ENCODE data around the gene ALOX5AP.

The ALOX5AP gene

DNA sequence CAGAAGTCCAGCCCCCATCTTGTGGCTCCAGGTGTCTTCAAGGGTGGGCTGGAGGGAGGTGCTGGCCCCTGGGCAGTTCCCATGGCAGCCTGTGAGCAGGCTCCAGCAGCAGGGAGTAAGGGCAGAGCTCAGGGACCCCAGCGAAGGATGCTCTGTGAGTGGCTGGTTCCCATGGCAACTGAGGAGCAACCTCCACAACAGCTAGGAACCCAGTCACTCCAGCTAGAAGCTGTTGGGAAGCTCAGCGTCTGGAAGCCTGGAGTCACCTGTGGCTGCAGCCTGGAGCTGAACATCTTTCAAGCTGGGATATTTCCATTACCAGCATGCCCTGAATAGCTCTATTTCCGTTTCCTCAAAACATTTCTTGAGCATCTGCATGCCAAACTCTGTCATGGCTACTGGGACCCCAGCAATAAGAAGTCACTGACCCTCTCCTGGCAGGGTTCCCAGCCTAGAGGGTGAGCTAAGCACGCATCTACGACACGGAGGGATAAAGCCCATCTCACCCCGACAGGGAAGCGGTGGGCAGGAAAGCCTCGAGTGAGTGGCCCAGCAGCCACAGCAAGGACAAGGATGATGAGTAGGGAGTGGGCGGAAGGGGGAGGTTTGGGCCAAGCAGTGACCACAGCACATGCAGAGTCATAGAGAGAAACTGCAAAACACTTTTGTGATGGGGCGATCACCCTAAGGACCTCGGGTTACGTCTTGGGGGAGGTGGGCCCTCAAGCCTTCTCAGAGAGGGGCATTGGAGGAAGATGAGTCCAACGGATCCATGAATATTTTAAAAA is 52.6 kb downstream of the ALOX5AP start:
- no peaks in the 10 kb centered on the region for H3K36me3 Mint-ChIP-seq
- H3K4me3 Mint-ChIP-seq = no peak overlapping the region
- no peak overlapping the region for H3K27ac Mint-ChIP-seq
- no peaks in the 10 kb centered on the region for H3K27me3 Mint-ChIP-seq
- ATAC-seq = no peak
- H3K9me3 Mint-ChIP-seq = no peaks in the 10 kb centered on the region
- H3K4me1 Mint-ChIP-seq = peaks cover 11% of the 10 kb centered on the region

DNA sequence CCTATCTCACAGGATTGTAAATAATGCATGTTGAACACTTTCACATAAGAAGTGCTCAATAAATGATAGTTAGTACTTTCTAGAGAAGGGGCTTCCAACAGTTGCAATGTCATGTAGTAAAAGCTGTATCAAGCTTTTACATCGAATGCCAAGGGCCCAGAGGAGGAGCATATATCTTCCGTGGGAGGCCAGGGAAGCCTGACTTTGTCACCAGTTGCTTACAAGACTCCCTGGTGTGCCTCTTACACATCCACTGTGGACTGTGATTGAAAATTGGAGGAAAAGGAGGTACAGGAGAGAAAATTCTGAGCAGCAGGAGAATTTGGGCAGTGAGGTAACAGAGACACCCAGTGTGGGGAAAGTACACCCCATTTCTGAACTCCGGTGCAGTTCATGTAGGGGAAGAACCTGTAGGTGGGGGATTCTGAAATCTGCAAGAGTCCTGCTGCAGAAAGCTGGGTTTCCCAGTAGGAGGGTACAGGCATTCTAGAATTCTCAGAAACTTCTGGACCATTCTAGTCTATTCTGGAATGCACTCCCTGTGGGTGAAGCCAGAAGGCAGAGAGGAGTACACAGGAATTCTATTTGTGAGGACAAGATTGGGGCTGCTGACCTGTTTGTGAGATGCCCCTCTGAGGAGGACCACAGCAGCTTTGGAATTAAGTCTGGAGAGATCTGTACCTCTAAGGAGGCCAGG is 54.0 kb downstream of the ALOX5AP start:
- Mint-ChIP-seq H3K36me3 (no peaks in the 10 kb centered on the region), H3K27me3 (no peaks in the 10 kb centered on the region), H3K4me1 (peaks cover 11% of the 10 kb centered on the region), H3K9me3 (no peaks in the 10 kb centered on the region), H3K4me3 (no peak overlapping the region), H3K27ac (no peak overlapping the region)
- peak; percentile 55 for ATAC-seq

DNA sequence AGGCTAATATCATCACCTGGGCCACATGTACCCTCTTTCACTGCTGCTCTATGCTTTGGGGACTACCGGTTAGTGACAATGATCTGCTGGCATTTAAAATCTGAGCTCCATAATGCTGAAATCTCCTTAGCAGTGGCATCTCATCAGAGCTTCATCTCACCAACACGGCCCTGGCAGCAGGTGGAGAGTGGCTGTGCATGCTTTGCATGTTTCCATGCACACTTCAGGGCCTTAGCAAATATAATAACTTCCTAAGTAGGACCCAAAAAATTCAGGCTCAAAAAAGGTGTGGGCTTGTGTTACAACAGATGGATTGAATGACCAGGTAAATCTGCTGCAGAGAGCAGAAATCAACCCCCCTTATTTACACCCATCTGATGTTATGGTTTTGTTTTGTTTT is 55.2 kb downstream of the ALOX5AP start:
- no peak overlapping the region for H3K27ac Mint-ChIP-seq
- H3K27me3 Mint-ChIP-seq = no peaks in the 10 kb centered on the region
- H3K4me1 Mint-ChIP-seq = peaks cover 15% of the 10 kb centered on the region
- no peak overlapping the region for H3K4me3 Mint-ChIP-seq
- ATAC-seq = no peak
- H3K36me3 Mint-ChIP-seq = no peaks in the 10 kb centered on the region
- H3K9me3 Mint-ChIP-seq = no peaks in the 10 kb centered on the region

DNA sequence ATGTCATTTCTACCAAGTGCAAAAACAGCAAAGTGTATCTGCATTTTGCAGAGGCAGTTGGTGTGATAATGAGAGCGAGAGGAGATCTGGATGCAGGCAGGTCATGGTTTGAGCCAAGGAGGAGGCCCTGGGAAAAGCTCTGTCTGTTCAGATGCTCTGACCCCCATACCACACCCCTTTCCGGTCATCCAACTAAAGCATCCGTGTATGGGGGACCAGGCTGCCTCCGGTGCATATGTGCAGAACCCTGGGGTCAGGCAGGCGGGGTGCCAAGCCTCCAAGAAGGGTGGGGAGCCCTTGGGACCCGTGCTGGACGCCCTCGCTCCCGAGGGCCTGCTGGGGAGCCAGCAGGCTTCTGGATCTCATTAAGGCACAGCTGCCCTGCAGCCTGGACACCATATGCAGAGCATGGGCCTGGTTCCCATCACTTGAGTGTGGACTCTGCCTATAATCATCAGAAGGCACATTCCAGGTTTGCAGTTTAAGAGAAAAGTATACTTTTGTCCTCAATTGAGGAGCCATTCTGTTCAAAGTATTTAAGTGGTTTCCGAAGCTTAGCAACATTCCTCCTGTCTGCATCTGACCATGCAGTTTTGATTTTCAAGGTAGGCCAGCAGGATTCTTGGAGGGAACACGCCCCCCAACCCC is 56.1 kb downstream of the ALOX5AP start:
- ATAC-seq = no peak
- Mint-ChIP-seq H3K9me3 (no peaks in the 10 kb centered on the region), H3K4me1 (peaks cover 23% of the 10 kb centered on the region), H3K27me3 (no peaks in the 10 kb centered on the region), H3K4me3 (no peak overlapping the region), H3K36me3 (no peaks in the 10 kb centered on the region), H3K27ac (no peak overlapping the region)

DNA sequence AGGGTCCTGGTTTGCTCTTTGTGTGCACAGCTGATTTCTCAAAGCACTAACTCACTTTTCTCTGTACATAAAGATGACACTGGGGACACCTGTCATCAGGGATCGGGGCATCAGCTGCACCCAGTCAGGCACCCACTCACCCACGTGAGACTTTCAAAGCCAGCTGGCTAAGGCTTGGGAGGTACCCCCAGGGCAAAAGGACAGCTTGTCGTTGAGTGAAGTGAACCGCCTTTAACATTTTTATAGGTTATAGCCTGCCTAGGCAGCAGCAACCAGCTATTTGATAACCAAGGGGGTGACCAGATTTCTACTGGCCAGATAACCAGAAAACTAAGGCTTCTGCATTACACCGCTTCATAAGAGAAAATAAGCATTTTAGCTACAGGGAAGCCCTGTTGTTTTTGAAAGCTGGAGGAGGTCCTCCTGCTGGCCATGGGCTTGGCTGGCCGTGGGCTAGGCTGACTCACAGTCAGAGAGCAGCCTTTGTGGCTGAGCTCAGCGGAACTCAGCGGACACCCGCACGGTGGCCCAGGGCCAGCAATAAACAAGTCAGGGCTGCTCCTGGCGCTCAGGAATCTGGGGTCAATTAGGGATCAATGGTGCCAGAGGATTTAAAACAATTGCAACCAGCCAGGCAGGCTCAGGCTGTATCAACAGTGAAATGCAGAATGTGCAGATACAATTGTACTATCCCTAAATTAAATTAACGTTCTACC is 57.1 kb downstream of the ALOX5AP start:
- no peak overlapping the region for H3K4me3 Mint-ChIP-seq
- H3K9me3 Mint-ChIP-seq = no peaks in the 10 kb centered on the region
- no peak for ATAC-seq
- H3K4me1 Mint-ChIP-seq = peaks cover 33% of the 10 kb centered on the region
- no peaks in the 10 kb centered on the region for H3K27me3 Mint-ChIP-seq
- H3K36me3 Mint-ChIP-seq = no peaks in the 10 kb centered on the region
- H3K27ac Mint-ChIP-seq = no peak overlapping the region

DNA sequence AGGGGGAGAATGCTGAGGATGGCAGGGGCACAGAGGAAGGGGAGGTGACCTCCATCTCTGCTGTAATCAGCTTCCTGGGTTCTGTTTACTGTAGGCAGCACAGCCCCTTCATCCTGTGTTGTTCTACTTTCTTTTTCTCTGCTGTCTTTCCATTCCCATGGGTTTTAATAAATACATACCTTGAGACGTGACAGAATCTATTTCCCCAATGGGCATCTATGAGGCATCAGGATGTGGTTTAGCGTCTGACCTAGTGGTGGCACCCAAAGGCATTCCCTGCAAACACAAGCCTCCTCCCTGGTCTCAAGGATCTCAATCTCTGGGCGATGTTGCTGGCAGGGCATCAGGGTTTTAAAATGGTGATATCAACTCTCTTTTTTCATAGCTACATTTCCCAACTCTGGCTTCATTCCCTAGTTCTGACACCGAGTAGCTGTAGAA is 60.8 kb downstream of the ALOX5AP start:
- Mint-ChIP-seq H3K9me3 (no peaks in the 10 kb centered on the region), H3K27ac (peak overlapping the region; percentile 38), H3K36me3 (no peaks in the 10 kb centered on the region), H3K4me3 (peak overlapping the region; percentile 4), H3K4me1 (peaks cover 27% of the 10 kb centered on the region), H3K27me3 (no peaks in the 10 kb centered on the region)
- ATAC-seq = peak; percentile 52

DNA sequence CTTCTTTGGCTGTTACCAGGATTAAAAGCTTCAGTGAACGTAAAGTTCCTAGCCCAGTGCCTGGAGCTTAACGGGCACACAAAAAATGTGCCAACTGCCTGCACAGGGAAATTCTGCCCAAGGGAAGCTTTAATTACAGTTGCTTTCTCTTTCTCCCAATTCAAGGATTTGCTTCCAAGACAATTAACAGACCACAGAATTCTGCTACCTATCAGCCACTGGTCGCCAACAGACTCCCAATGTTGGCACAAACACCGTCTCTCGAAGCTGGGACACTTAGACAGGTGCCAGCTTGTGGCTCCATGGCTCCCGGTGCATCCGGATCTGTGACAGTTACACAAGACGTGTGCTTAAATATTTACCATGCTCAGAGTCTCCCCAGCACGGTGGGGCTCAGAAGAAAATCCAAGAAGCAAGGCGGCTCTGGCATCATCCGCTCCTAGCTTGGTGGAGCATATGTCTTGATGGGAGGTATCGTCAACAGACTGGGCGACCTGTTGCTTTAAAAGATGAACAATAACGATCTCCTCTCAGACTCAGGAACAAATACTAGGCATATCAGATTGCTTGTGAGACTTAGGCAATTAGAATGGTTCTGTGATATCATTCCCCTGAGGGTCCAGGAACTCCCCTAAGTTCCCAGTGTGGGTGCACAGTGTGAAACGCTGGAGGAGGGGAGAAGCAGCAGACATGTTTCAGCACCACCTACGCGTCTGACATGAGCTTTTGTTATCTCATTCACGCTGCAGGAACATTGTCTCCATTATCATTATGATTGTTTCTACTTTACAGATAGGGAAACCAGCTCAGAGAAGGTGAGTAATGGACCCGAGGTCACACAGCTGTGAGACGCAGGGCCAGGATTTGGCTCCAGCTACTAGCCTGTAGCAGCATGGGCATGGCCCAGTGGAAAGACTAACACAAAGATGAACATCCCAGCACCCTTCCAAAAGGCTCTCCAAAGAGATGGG is 61.6 kb downstream of the ALOX5AP start:
- H3K27me3 Mint-ChIP-seq = no peaks in the 10 kb centered on the region
- H3K4me1 Mint-ChIP-seq = peaks cover 27% of the 10 kb centered on the region
- peak overlapping the region; percentile 62 for H3K4me3 Mint-ChIP-seq
- peak; percentile 80 for ATAC-seq
- H3K27ac Mint-ChIP-seq = peak overlapping the region; percentile 38
- no peaks in the 10 kb centered on the region for H3K36me3 Mint-ChIP-seq
- no peaks in the 10 kb centered on the region for H3K9me3 Mint-ChIP-seq

DNA sequence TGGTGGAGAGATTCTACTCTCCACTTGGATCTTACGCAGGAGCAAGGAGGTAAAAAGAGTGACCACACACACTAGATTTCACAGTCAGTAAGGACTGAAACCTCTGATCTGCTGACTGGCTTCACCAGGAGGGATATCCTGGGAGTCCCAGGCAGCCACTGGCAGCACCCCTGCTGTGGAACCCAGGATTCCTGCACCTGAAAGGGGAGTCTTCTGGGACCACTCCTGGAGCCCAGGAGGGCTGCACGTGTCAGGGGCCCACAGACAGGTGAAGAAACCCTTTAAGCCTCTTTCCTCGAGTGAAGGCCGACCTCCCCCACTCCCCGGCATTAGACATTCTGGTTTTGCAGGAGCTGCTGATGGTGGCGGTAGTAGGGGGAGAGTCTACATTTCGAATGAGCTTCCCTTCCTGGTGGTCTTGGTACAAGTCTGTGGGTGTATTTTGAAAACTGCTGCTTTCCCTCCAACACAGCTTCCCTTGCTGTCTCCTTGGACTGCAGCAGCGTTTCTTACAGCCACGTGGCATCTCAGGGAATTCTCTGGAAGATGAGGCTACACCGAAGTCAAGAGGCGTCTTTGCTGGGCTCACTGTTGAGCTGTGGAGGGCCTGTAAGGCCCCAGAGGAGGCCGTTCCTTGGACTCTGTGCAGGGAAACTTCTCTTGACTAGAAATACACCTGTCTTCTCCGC is 62.6 kb downstream of the ALOX5AP start:
- Mint-ChIP-seq H3K9me3 (no peaks in the 10 kb centered on the region), H3K27me3 (no peaks in the 10 kb centered on the region), H3K36me3 (no peaks in the 10 kb centered on the region), H3K4me3 (no peak overlapping the region), H3K27ac (peak overlapping the region; percentile 38), H3K4me1 (peaks cover 33% of the 10 kb centered on the region)
- ATAC-seq = no peak

DNA sequence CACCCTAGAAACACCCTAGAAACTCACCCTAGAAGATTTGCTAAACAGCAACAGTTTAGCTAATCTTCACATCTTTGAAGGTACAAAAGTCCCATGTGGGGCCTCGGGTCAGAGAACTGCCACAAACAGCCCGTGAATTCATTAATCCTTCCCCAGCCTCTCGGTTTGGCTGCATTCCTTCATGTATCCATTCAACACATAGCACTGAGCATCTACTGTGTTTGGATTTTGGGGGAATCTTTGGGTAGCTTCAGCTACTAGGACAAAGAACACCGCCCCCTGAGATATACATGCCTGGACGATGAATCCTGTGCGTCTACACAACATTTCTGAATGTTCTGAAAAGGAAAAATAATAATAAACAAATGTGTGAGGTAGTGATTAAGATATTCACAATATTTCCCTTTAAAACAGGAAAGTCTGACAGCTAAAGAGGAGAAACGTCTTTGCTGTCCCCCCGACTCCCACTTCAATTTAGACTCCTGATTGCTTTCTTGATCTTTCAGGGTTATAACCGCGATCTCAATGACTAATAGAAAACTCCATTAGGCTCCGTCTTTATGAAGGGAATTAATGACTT is 63.5 kb downstream of the ALOX5AP start:
- ATAC-seq = no peak
- Mint-ChIP-seq H3K9me3 (no peaks in the 10 kb centered on the region), H3K4me1 (peaks cover 39% of the 10 kb centered on the region), H3K27me3 (no peaks in the 10 kb centered on the region), H3K27ac (no peak overlapping the region), H3K4me3 (no peak overlapping the region), H3K36me3 (no peaks in the 10 kb centered on the region)

DNA sequence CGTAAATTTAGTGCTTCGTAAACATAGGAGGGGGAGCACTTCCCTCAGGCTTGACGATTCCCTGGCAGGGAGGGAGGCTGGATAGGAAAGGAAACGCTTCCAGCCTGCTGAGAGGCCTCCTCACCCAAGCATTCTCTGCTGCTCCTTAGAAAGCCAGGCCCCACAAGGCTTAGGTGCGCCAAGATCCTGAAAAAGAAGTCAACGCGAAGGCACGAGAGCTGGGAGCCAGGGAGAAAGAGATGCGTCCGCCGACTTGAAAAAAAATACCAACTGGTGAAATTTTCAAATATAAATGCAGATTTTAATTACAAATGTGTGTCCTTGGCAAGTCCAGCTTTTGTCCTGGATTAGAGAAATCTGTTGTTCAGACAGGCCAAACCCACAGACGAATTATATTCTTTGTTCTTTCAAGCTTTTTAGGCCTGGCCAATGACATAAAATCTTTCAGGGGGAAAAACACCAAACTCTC is 64.0 kb downstream of the ALOX5AP start:
- no peaks in the 10 kb centered on the region for H3K36me3 Mint-ChIP-seq
- H3K27me3 Mint-ChIP-seq = no peaks in the 10 kb centered on the region
- H3K27ac Mint-ChIP-seq = no peak overlapping the region
- H3K4me3 Mint-ChIP-seq = no peak overlapping the region
- no peaks in the 10 kb centered on the region for H3K9me3 Mint-ChIP-seq
- H3K4me1 Mint-ChIP-seq = peaks cover 39% of the 10 kb centered on the region
- no peak for ATAC-seq

DNA sequence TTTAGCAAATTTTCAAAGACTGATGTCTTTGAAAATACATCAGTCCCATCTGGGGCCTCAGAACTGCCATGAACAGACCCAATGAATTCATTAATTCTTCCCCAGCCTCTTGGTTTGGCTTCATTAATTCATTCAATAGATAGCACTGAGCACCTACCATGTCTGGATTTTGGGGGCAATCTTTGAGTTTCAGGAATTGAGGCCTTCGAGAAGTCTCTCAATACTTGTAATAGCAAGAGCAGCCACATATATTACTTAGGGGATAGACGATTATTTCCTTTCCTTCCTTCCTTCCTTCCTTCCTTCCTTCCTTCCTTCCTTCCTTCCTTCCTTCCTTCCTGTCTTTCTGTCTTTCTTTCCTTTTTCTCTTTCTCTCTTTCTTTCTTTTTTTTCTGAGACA is 64.8 kb downstream of the ALOX5AP start:
- H3K4me1 Mint-ChIP-seq = peaks cover 39% of the 10 kb centered on the region
- no peaks in the 10 kb centered on the region for H3K27me3 Mint-ChIP-seq
- no peaks in the 10 kb centered on the region for H3K36me3 Mint-ChIP-seq
- H3K27ac Mint-ChIP-seq = no peak overlapping the region
- ATAC-seq = no peak
- H3K9me3 Mint-ChIP-seq = no peaks in the 10 kb centered on the region
- H3K4me3 Mint-ChIP-seq = no peak overlapping the region

DNA sequence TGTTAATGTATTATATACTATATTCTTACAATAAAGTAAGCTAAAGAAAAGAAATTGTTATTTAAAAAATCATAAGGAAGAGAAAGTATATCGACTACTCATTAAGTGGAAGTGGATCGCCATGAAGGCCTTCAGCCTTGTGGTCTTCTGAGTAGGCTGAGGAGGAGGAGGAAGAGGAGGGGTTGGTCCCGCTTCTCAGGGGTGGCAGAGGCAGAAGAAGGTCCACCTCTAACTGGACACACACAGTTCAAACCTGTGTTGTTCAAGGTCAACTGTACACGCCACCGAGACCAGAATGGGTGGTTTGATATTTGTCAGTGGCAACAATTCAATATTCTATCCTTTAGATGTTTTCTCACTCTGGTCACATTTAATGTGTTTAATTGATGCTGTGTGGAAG is 67.2 kb downstream of the ALOX5AP start:
- peak; percentile 18 for ATAC-seq
- Mint-ChIP-seq H3K4me3 (no peak overlapping the region), H3K27ac (peak overlapping the region; percentile 53), H3K36me3 (no peaks in the 10 kb centered on the region), H3K4me1 (peaks cover 15% of the 10 kb centered on the region), H3K27me3 (no peaks in the 10 kb centered on the region), H3K9me3 (no peaks in the 10 kb centered on the region)

DNA sequence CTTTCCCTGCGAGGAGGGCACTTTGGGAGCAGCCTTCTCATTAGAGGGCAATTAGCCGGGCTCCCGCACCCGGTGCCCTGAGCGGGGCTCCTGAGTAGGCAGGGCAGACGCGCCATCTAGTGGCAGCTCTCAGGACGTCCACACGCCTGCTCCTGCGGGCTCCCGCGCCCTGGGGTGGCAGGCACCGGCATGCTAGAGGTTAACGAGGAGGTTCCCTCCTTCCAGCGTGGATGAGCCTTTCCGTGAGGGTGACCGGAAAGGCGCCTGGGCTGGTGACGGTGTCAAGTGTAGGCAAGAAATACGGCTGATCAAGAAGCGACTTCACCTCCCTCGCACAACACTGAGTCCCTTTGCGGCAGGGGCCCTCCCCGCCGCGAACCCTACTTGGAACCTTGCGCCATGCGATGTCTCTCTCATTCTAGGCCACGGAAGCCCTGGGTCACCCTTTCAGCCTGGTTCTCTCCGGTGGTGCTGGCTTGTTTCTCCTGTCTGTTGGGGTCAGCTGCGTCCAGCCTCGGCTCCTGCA is 67.7 kb downstream of the ALOX5AP start:
- H3K27me3 Mint-ChIP-seq = no peaks in the 10 kb centered on the region
- no peaks in the 10 kb centered on the region for H3K36me3 Mint-ChIP-seq
- peak overlapping the region; percentile 53 for H3K27ac Mint-ChIP-seq
- H3K9me3 Mint-ChIP-seq = no peaks in the 10 kb centered on the region
- peak overlapping the region; percentile 53 for H3K4me3 Mint-ChIP-seq
- peaks cover 12% of the 10 kb centered on the region for H3K4me1 Mint-ChIP-seq
- peak; percentile 96 for ATAC-seq
